Stimulated activated CD4-positive, alpha-beta T cell treated with anti-CD3 and anti-CD28 coated beads, Interleukin-4, amount 100 ng/mL, for 1 hour (primary cell): ENCODE results near the gene GAREM2.

Experiments
- DNase-seq: peaks from one replicate; pipeline ENCODE4 v3.0.0-alpha.2; 2020

The GAREM2 gene

GRCh38 chr2:26238311-26238958 lies 65.5 kb downstream of the GAREM2 start:
- DNase-seq: no peak
